Measurements from ENCODE around the gene RNASEH2B. TPM values are rescaled to one million over a fixed set of nuclear protein-coding genes. Genes with fewer than 3 reads are reported as not detected.

RNASEH2B gene
- total RNA-seq, 3 donors from 2014 or later = 37.8 to 69.8 (median 61.6) TPM

GRCh38 chr13:50911081-50911631 is 1.6 kb downstream of the RNASEH2B start:
- Histone ChIP-seq H3K4me3 (peak overlapping the region in 2 of 3 donors; percentile 80 to 89), H3K27me3 (no peaks in the 10 kb centered on the region), H3K27ac (peak overlapping the region; percentile 94), H3K36me3 (no peaks in the 10 kb centered on the region), H3K9me3 (no peaks in the 10 kb centered on the region), H3K4me1 (peaks cover 5 to 9% of the 10 kb centered on the region in 2 donors)
- DNase-seq (ENCODE audit: low spot score in 2 of 2) = no peak
- TF ChIP-seq CTCF (IDR thresholded peaks at IDR 0.05) = no peak
- no peak for TF ChIP-seq POLR2AphosphoS5 (IDR thresholded peaks at IDR 0.05)
- TF ChIP-seq POLR2A (IDR thresholded peaks at IDR 0.05) = no peak
- intact Hi-C loops (cut with DNase I; ENCODE audit: low total_unique reads) = no loop called here

GRCh38 chr13:50911937-50912795 is 2.6 kb downstream of the RNASEH2B start:
- no peaks in the 10 kb centered on the region for H3K27me3 ChIP-seq
- intact Hi-C loops (cut with DNase I; ENCODE audit: low total_unique reads) = no loop called here
- DNase-seq (ENCODE audit: low spot score in 2 of 2) = peak; percentile 71 to 80
- peak overlapping the region in 1 of 3 donors; percentile 3 for H3K4me3 ChIP-seq
- H3K4me1 ChIP-seq = peaks cover 5 to 9% of the 10 kb centered on the region in 2 donors
- H3K27ac ChIP-seq = no peak overlapping the region
- no peaks in the 10 kb centered on the region for H3K36me3 ChIP-seq
- TF ChIP-seq CTCF (IDR thresholded peaks at IDR 0.05) = peak; percentile 49 to 74 (median 62)
- no peak for TF ChIP-seq POLR2A (IDR thresholded peaks at IDR 0.05)
- H3K9me3 ChIP-seq = no peaks in the 10 kb centered on the region

GRCh38 chr13:50912851-50913250 is 3.3 kb downstream of the RNASEH2B start:
- intact Hi-C loops (cut with DNase I; ENCODE audit: low total_unique reads) = no loop called here
- no peak overlapping the region for H3K27ac ChIP-seq
- H3K9me3 ChIP-seq = no peaks in the 10 kb centered on the region
- TF ChIP-seq POLR2A (IDR thresholded peaks at IDR 0.05) (no peak), CTCF (IDR thresholded peaks at IDR 0.05) (no peak), POLR2AphosphoS5 (IDR thresholded peaks at IDR 0.05) (no peak)
- H3K4me1 ChIP-seq = peaks cover 5 to 9% of the 10 kb centered on the region in 2 donors
- no peak for DNase-seq (ENCODE audit: low spot score in 2 of 2)
- no peaks in the 10 kb centered on the region for H3K36me3 ChIP-seq
- no peaks in the 10 kb centered on the region for H3K27me3 ChIP-seq
- H3K4me3 ChIP-seq = no peak overlapping the region

GRCh38 chr13:50914176-50914700 is 4.6 kb downstream of the RNASEH2B start:
- Histone ChIP-seq H3K27me3 (no peaks in the 10 kb centered on the region), H3K4me3 (no peak overlapping the region), H3K4me1 (peaks cover 5 to 9% of the 10 kb centered on the region in 2 donors), H3K9me3 (no peaks in the 10 kb centered on the region), H3K36me3 (no peaks in the 10 kb centered on the region), H3K27ac (peak overlapping the region; percentile 1 to 41)
- TF ChIP-seq CTCF (IDR thresholded peaks at IDR 0.05) (no peak), POLR2AphosphoS5 (IDR thresholded peaks at IDR 0.05) (no peak), POLR2A (IDR thresholded peaks at IDR 0.05) (no peak)
- DNase-seq (ENCODE audit: low spot score in 2 of 2) = no peak
- intact Hi-C loops (cut with DNase I; ENCODE audit: low total_unique reads) = no loop called here

GRCh38 chr13:50914848-50915247 is 5.3 kb downstream of the RNASEH2B start:
- H3K36me3 ChIP-seq = no peaks in the 10 kb centered on the region
- no peak overlapping the region for H3K4me3 ChIP-seq
- no peak for DNase-seq (ENCODE audit: low spot score in 2 of 2)
- peaks cover 5 to 9% of the 10 kb centered on the region in 2 donors for H3K4me1 ChIP-seq
- TF ChIP-seq CTCF (IDR thresholded peaks at IDR 0.05) (no peak), POLR2A (IDR thresholded peaks at IDR 0.05) (no peak), POLR2AphosphoS5 (IDR thresholded peaks at IDR 0.05) (no peak)
- intact Hi-C loops (cut with DNase I; ENCODE audit: low total_unique reads) = no loop called here
- H3K9me3 ChIP-seq = no peaks in the 10 kb centered on the region
- peak overlapping the region; percentile 1 to 41 for H3K27ac ChIP-seq
- H3K27me3 ChIP-seq = no peaks in the 10 kb centered on the region

Measured in breast epithelium (tissue), 4 donors.